Muscle layer of colon (tissue), 2 donors: Measurements from ENCODE around the gene KCTD15.

Experiments used
- H3K27ac ChIP-seq: one replicate; pipeline ENCODE4 v1.7.0; 2013; ENCODE audit warnings: low read depth, mild to moderate bottlenecking, low read length, moderate library complexity
- H3K27me3 ChIP-seq, 2 donors: one replicate each; pipeline ENCODE4 v1.7.0; 2013; ENCODE audit warnings: low read length in 2 of 2, mild to moderate bottlenecking in 2 of 2; ENCODE audit not compliant: insufficient read depth in 2 of 2, control insufficient read depth in 1 of 2
- H3K36me3 ChIP-seq: one replicate; pipeline ENCODE4 v1.7.0; 2013; ENCODE audit warnings: mild to moderate bottlenecking, low read length; ENCODE audit not compliant: insufficient read depth
- H3K4me1 ChIP-seq: one replicate; pipeline ENCODE4 v1.7.0; 2013; ENCODE audit warnings: mild to moderate bottlenecking, low read length; ENCODE audit not compliant: insufficient read depth
- H3K4me3 ChIP-seq, 2 donors: one replicate each; pipeline ENCODE4 v1.7.0; 2013; ENCODE audit warnings: low read length in 2 of 2, low read depth in 1 of 2, mild to moderate bottlenecking in 1 of 2, moderate library complexity in 1 of 2
- H3K9ac ChIP-seq: one replicate; pipeline ENCODE4 v1.7.0; 2013; ENCODE audit warnings: low read length
- H3K9me3 ChIP-seq: one replicate; pipeline ENCODE4 v1.7.0; 2013; ENCODE audit warnings: mild to moderate bottlenecking, low read length
- donor health status: abdominal sarcoma.
- donor health status: Adenocarcinoma of cecum.

KCTD15 gene

GRCh38 chr19:33819880-33820781 lies 23.5 kb downstream of the KCTD15 start:
- no peaks in the 10 kb centered on the region for H3K36me3 ChIP-seq
- H3K4me3 ChIP-seq: peak overlapping the region; percentile 58 to 65
- no peaks in the 10 kb centered on the region for H3K9me3 ChIP-seq
- H3K9ac ChIP-seq: no peak overlapping the region
- H3K27me3 ChIP-seq: no peaks in the 10 kb centered on the region
- peaks cover 5% of the 10 kb centered on the region for H3K4me1 ChIP-seq
- H3K27ac ChIP-seq: no peak overlapping the region

GRCh38 chr19:33821871-33822270 lies 25.2 kb downstream of the KCTD15 start:
- Histone ChIP-seq H3K27me3 (no peaks in the 10 kb centered on the region), H3K9me3 (no peaks in the 10 kb centered on the region), H3K36me3 (no peaks in the 10 kb centered on the region), H3K9ac (no peak overlapping the region), H3K4me3 (no peak overlapping the region), H3K4me1 (peaks cover 5% of the 10 kb centered on the region), H3K27ac (no peak overlapping the region)

- Histone ChIP-seq H3K27ac (no peak overlapping the region), H3K9ac (no peak overlapping the region), H3K36me3 (no peaks in the 10 kb centered on the region), H3K27me3 (no peaks in the 10 kb centered on the region), H3K9me3 (no peaks in the 10 kb centered on the region), H3K4me3 (no peak overlapping the region), H3K4me1 (peaks cover 5% of the 10 kb centered on the region)
Measured at GRCh38 chr19:33823341-33823740, 26.7 kb downstream of the KCTD15 start.

GRCh38 chr19:33825556-33825955 lies 28.9 kb downstream of the KCTD15 start:
- no peak overlapping the region for H3K4me3 ChIP-seq
- no peaks in the 10 kb centered on the region for H3K9me3 ChIP-seq
- H3K36me3 ChIP-seq: no peaks in the 10 kb centered on the region
- no peak overlapping the region for H3K9ac ChIP-seq
- no peak overlapping the region for H3K27ac ChIP-seq
- no peaks in the 10 kb centered on the region for H3K27me3 ChIP-seq
- no peaks in the 10 kb centered on the region for H3K4me1 ChIP-seq

GRCh38 chr19:33826521-33826920 lies 29.9 kb downstream of the KCTD15 start:
- Histone ChIP-seq H3K4me1 (no peaks in the 10 kb centered on the region), H3K36me3 (no peaks in the 10 kb centered on the region), H3K4me3 (no peak overlapping the region), H3K9me3 (no peaks in the 10 kb centered on the region), H3K27me3 (no peaks in the 10 kb centered on the region), H3K9ac (no peak overlapping the region), H3K27ac (no peak overlapping the region)

- Histone ChIP-seq H3K36me3 (no peaks in the 10 kb centered on the region), H3K4me1 (no peaks in the 10 kb centered on the region), H3K9me3 (no peaks in the 10 kb centered on the region), H3K4me3 (no peak overlapping the region), H3K27ac (no peak overlapping the region), H3K27me3 (no peaks in the 10 kb centered on the region), H3K9ac (no peak overlapping the region)
Measured at GRCh38 chr19:33828266-33829075, 31.8 kb downstream of the KCTD15 start.

- no peak overlapping the region for H3K27ac ChIP-seq
- no peaks in the 10 kb centered on the region for H3K36me3 ChIP-seq
- H3K4me3 ChIP-seq: no peak overlapping the region
- H3K9me3 ChIP-seq: no peaks in the 10 kb centered on the region
- no peaks in the 10 kb centered on the region for H3K4me1 ChIP-seq
- no peak overlapping the region for H3K9ac ChIP-seq
- no peaks in the 10 kb centered on the region for H3K27me3 ChIP-seq
Measured at GRCh38 chr19:33830264-33830663, 33.6 kb downstream of the KCTD15 start.

GRCh38 chr19:33831825-33832224 lies 35.2 kb downstream of the KCTD15 start:
- Histone ChIP-seq H3K36me3 (no peaks in the 10 kb centered on the region), H3K9ac (no peak overlapping the region)

GRCh38 chr19:33832633-33833032 lies 36.0 kb downstream of the KCTD15 start:
- no peak overlapping the region for H3K4me3 ChIP-seq

More at GRCh38 chr19:33831825-33832224, 35.2 kb downstream of the KCTD15 start:
- H3K9me3 ChIP-seq: no peaks in the 10 kb centered on the region
- no peak overlapping the region for H3K4me3 ChIP-seq
- H3K4me1 ChIP-seq: no peaks in the 10 kb centered on the region
- no peak overlapping the region for H3K27ac ChIP-seq
- H3K27me3 ChIP-seq: no peaks in the 10 kb centered on the region

GRCh38 chr19:33840382-33840781 lies 43.7 kb downstream of the KCTD15 start:
- H3K4me3 ChIP-seq: no peak overlapping the region
- no peak overlapping the region for H3K9ac ChIP-seq
- H3K27ac ChIP-seq: no peak overlapping the region
- no peaks in the 10 kb centered on the region for H3K36me3 ChIP-seq
- no peaks in the 10 kb centered on the region for H3K27me3 ChIP-seq
- H3K9me3 ChIP-seq: no peaks in the 10 kb centered on the region
- H3K4me1 ChIP-seq: no peaks in the 10 kb centered on the region

More at GRCh38 chr19:33832633-33833032, 36.0 kb downstream of the KCTD15 start:
- H3K36me3 ChIP-seq: no peaks in the 10 kb centered on the region
- no peaks in the 10 kb centered on the region for H3K9me3 ChIP-seq
- H3K4me1 ChIP-seq: no peaks in the 10 kb centered on the region
- H3K9ac ChIP-seq: no peak overlapping the region
- H3K27me3 ChIP-seq: no peaks in the 10 kb centered on the region
- no peak overlapping the region for H3K27ac ChIP-seq

- no peaks in the 10 kb centered on the region for H3K9me3 ChIP-seq
- H3K36me3 ChIP-seq: no peaks in the 10 kb centered on the region
- H3K4me1 ChIP-seq: no peaks in the 10 kb centered on the region
- no peak overlapping the region for H3K27ac ChIP-seq
- H3K9ac ChIP-seq: no peak overlapping the region
- no peaks in the 10 kb centered on the region for H3K27me3 ChIP-seq
- no peak overlapping the region for H3K4me3 ChIP-seq
Measured at GRCh38 chr19:33840783-33841182, 44.1 kb downstream of the KCTD15 start.
